Cardiac muscle cell (in vitro differentiated cells and primary cell): ENCODE data around the gene PAX2. TPM values are rescaled to one million over a fixed set of nuclear protein-coding genes. Genes with fewer than 3 reads are reported as not detected.

Experiments used
- DNase-seq, 2 donors: peaks; one replicate each; pipeline versions ENCODE4 v3.0.0 to v3.0.0-alpha.2; 2010 to 2017; ENCODE audit warnings: low read depth in 1 of 2, low spot score in 1 of 2
- H3K27ac ChIP-seq: fragments of 200-600 bp; sonication (generic); 2 replicates; pipeline ENCODE4 v1.5.1; 2016
- H3K27me3 ChIP-seq: fragments of 200-600 bp; sonication (generic); 2 replicates; pipeline ENCODE4 v1.6.0; 2016; ENCODE audit warnings: control low read depth
- H3K36me3 ChIP-seq: fragments of 200-600 bp; sonication (generic); 2 replicates; pipeline ENCODE4 v1.5.1; 2016; ENCODE audit warnings: control low read depth
- H3K4me1 ChIP-seq: fragments of 200-600 bp; sonication (generic); 2 replicates; pipeline ENCODE4 v1.8.1; 2017; ENCODE audit warnings: low read depth, mild to moderate bottlenecking, mixed run types
- H3K4me3 ChIP-seq: fragments of 200-600 bp; sonication (generic); 2 replicates; pipeline ENCODE4 v1.5.1; 2016; ENCODE audit warnings: mild to moderate bottlenecking
- H3K9me3 ChIP-seq: fragments of 200-600 bp; sonication (generic); 2 replicates; pipeline ENCODE4 v1.5.1; 2017; ENCODE audit warnings: low read depth, mild to moderate bottlenecking, control low read depth
- CTCF ChIP-seq: IDR thresholded peaks from 2 replicates; pipeline ENCODE4 v1.5.1; 2012; ENCODE audit warnings: low read depth, mild to moderate bottlenecking, low read length
- polyA plus RNA-seq: library from polyadenylated mRNA; unstranded; fragments of >200 nt; fragmentation: Nextera tagmentation; extraction: Ambion mirVana; gene quantifications from 2 replicates; pipeline ENCODE4 v1.2.1, GENCODE V29; 2016
- total RNA-seq: library from RNA; depleted of rRNA; stranded (reverse); fragments of >200 nt; gene quantifications from 2 replicates; pipeline ENCODE4 v1.2.3, GENCODE V29; 2016

PAX2 gene
- total and polyA plus RNA-seq, 2 experiments from 2014 or later, result not detected

- H3K27me3 ChIP-seq, result peaks cover 17% of the 10 kb centered on the region
- H3K36me3 ChIP-seq, result no peaks in the 10 kb centered on the region
- H3K4me3 ChIP-seq, result no peak overlapping the region
- H3K4me1 ChIP-seq, result no peaks in the 10 kb centered on the region
- H3K27ac ChIP-seq, result no peak overlapping the region
- TF ChIP-seq CTCF, result no peak
- H3K9me3 ChIP-seq, result no peaks in the 10 kb centered on the region
- no peak for DNase-seq
Observed at GRCh38 chr10:100810835-100811116, 65.4 kb downstream of the PAX2 start.

GRCh38 chr10:100811261-100811660 lies 65.9 kb downstream of the PAX2 start:
- Histone ChIP-seq H3K27ac (no peak overlapping the region), H3K27me3 (peaks cover 21% of the 10 kb centered on the region), H3K36me3 (no peaks in the 10 kb centered on the region), H3K4me1 (no peaks in the 10 kb centered on the region), H3K9me3 (no peaks in the 10 kb centered on the region), H3K4me3 (no peak overlapping the region)
- no peak for TF ChIP-seq CTCF
- DNase-seq, result no peak

GRCh38 chr10:100811752-100812750 lies 66.7 kb downstream of the PAX2 start:
- Histone ChIP-seq H3K9me3 (no peaks in the 10 kb centered on the region), H3K27me3 (peaks cover 28% of the 10 kb centered on the region), H3K27ac (no peak overlapping the region), H3K4me3 (no peak overlapping the region), H3K36me3 (no peaks in the 10 kb centered on the region), H3K4me1 (no peaks in the 10 kb centered on the region)
- DNase-seq, result no peak
- TF ChIP-seq CTCF, result no peak

- H3K9me3 ChIP-seq, result no peaks in the 10 kb centered on the region
- H3K36me3 ChIP-seq, result no peaks in the 10 kb centered on the region
- H3K4me1 ChIP-seq, result no peaks in the 10 kb centered on the region
- H3K27me3 ChIP-seq, result peaks cover 28% of the 10 kb centered on the region
- H3K27ac ChIP-seq, result no peak overlapping the region
- no peak for TF ChIP-seq CTCF
- DNase-seq, result no peak
- no peak overlapping the region for H3K4me3 ChIP-seq
Observed at GRCh38 chr10:100812978-100813377, 67.6 kb downstream of the PAX2 start.

DNA sequence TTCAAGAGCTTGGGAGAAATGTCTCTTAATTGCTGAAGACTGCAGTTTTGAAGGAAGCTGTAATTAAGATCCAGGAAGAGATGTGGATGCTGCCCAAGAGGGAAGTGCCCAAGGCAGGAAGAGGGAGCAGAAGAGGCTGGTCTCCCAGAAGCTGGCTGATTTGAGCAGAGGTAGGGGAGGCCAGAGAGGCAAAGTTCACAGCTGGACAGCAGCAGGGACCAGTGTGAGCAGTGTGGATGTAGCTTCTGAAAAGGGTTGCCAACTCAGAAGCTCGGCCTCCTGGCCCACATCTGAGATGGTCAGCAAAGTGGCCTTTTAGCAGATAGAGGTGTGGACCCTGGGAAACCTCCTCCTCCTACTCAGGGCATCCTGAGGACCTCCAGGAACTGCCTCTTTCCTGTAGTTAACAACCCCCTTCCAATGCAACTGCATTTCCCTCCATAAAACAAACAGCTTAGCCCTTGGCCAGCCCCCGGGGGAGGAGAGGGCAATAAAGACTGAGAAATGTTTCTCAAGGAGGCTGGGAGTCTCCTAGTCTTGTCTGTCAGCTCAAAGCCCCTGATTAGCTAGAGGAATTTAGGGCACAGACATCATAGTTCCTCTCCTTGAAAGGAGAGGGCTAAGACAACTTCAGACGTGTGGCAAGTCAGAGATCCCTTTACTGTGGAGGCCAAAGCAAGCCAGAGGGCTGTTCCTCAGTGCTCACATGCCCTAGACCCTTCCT lies 69.5 kb downstream of the PAX2 start:
- Histone ChIP-seq H3K9me3 (no peaks in the 10 kb centered on the region), H3K4me1 (no peaks in the 10 kb centered on the region), H3K36me3 (no peaks in the 10 kb centered on the region), H3K27ac (no peak overlapping the region), H3K27me3 (peaks cover 48% of the 10 kb centered on the region), H3K4me3 (no peak overlapping the region)
- DNase-seq, result no peak
- no peak for TF ChIP-seq CTCF
